ENCODE data around the gene ARHGAP1.

GRCh38 chr11:46680815-46681214, 19.6 kb downstream of the ARHGAP1 start:
- TF ChIP-seq CTCF (IDR thresholded peaks at IDR 0.05): no peak
- TF ChIP-seq POLR2AphosphoS5 (IDR thresholded peaks at IDR 0.05): no peak
- no peak for TF ChIP-seq POLR2A (IDR thresholded peaks at IDR 0.05)
